A673 (cell line): ENCODE results near the gene THG1L. TPM values are rescaled to one million over a fixed set of nuclear protein-coding genes. Genes with fewer than 3 reads are reported as not detected.
A peak's percentile ranks its signal among the peaks of the same experiment; 100 is the strongest.

Source experiments
- BruUV-seq: library from RNA; stranded (reverse); fragments of 400-500 nt; replicated peaks from 2 replicates; lab custom pipeline; 2021; lab: Mats Ljungman, UMichigan
- CTCF ChIA-PET: fragments of 300-600 bp; sonication (Branson Sonifier 250); formaldehyde crosslinking; loops from one replicate; lab custom pipeline; 2022; ENCODE audit warnings: antibody characterized with exemption; lab: Charles Lee
- POLR2A ChIA-PET: fragments of 300-600 bp; sonication (Branson Sonifier 250); formaldehyde crosslinking; loops from one replicate; lab custom pipeline; 2022; ENCODE audit warnings: antibody characterized with exemption; ENCODE audit not compliant: low non-redundant PET; lab: Charles Lee
- DNase-seq: peaks from one replicate; pipeline ENCODE4 v3.0.0-alpha.2; 2015; ENCODE audit warnings: low spot score
- H3K27ac ChIP-seq: fragments of 200-600 bp; sonication (generic); 2 replicates; pipeline ENCODE4 v1.5.1; 2016; ENCODE audit warnings: mixed run types, low read depth, mild to moderate bottlenecking, mixed read lengths, antibody characterized with exemption, low read length; ENCODE audit not compliant: poor library complexity, severe bottlenecking
- H3K27me3 ChIP-seq: fragments of 200-600 bp; sonication (generic); replicated peaks from 2 replicates; pipeline ENCODE4 v1.6.1; 2017; ENCODE audit warnings: mixed run types, low read depth, mild to moderate bottlenecking, mixed read lengths, antibody characterized with exemption, low read length; ENCODE audit not compliant: insufficient read depth, poor library complexity
- H3K36me3 ChIP-seq: fragments of 200-600 bp; sonication (generic); 2 replicates; pipeline ENCODE4 v1.6.1; 2016; ENCODE audit warnings: mixed run types, mild to moderate bottlenecking, mixed read lengths, antibody characterized with exemption, low read length; ENCODE audit not compliant: insufficient read depth, poor library complexity, severe bottlenecking
- H3K4me1 ChIP-seq: fragments of 200-600 bp; sonication (generic); 2 replicates; pipeline ENCODE4 v1.6.1; 2017; ENCODE audit warnings: mixed run types, mild to moderate bottlenecking, mixed read lengths, antibody characterized with exemption, low read length; ENCODE audit not compliant: insufficient read depth, poor library complexity, severe bottlenecking
- H3K4me3 ChIP-seq: fragments of 200-600 bp; sonication (generic); 2 replicates; pipeline ENCODE4 v1.5.1; 2016; ENCODE audit warnings: low read depth, mixed run types, mild to moderate bottlenecking, mixed read lengths, low read length; ENCODE audit not compliant: poor library complexity, severe bottlenecking
- H3K9me3 ChIP-seq: fragments of 200-600 bp; sonication (generic); 2 replicates; pipeline ENCODE4 v1.6.1; 2016; ENCODE audit warnings: mixed run types, low read depth, mild to moderate bottlenecking, mixed read lengths, antibody characterized with exemption, low read length; ENCODE audit not compliant: poor library complexity, severe bottlenecking
- EZH2 ChIP-seq: fragments of 200-600 bp; sonication (generic); IDR thresholded peaks from 2 replicates; pipeline ENCODE4 v1.6.1; 2017; ENCODE audit warnings: borderline replicate concordance, low read depth, mild to moderate bottlenecking, mixed read lengths, antibody characterized with exemption, low read length; ENCODE audit not compliant: poor library complexity, severe bottlenecking
- intact Hi-C: fragments of 100-400 bp; cut with micrococcal nuclease; formaldehyde crosslinking; loops from one replicate; pipeline ENCODE4 v1.10.0; 2022; ENCODE audit not compliant: unreplicated experiment
- total RNA-seq: library from RNA; stranded (reverse); gene quantifications from 2 replicates; pipeline ENCODE4 v1.2.3, GENCODE V29; 2021
- TF ChIP-seq, protein P1 (sequence below): fragments of 300-800, 200-600 bp; sonication (generic); conservative IDR thresholded peaks from 2 replicates; pipeline ENCODE4 v1.5.1; 2017; ENCODE audit warnings: low read depth, mild to moderate bottlenecking, antibody characterized with exemption, low read length, moderate library complexity, mixed read lengths

THG1L gene
- total RNA-seq, 1 experiment from 2014 or later = 11.8 TPM

DNA sequence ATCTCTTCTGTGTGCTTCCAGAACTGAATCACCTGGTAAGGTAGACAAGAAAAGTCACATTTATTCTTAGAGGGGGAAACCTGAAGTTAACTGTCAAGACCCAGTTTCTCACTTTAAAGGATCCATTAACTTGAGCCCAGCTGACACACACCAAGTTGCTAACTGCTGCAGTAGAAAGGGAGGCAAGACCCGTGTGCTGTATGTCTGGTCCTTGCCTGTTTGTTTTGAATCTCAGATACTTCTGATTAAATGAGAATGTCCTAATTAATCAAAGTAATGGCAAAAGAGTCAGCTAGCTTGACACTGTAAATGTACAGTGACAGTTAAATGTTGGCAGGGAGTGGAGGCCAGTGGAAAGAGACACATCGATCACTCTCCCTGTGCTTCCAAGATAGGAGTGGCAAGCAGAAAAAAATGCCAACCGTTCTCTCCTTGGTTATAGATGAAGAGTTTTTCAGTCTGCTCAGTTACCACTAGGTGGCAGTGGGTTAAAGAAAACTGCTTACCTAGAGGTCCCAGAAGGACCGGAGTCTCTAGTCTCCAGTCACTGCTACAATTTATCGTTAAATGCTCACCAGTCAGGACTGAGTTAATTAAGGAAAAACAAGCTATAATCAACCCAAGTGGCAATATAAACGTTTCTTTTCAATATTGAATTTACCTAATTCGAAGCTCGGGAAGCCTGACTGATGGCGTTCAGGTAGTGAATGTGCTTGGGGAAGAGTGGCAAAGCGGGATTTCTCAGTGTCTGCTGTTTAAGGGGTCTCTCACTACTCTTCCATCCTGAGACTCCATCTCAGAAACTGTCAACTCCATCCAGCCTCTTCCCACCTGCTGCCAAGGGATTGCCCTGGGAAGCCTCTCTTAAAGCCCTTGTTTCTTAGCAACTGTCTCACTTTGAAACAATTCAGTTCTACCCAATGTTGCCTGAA, 30.7 kb downstream of the THG1L start:
- no peaks in the 10 kb centered on the region for H3K9me3 ChIP-seq
- peak; percentile 72 for DNase-seq
- no peaks in the 10 kb centered on the region for H3K27me3 ChIP-seq
- BruUV-seq = no TSS peak
- ChIA-PET POLR2A (no interaction called here), CTCF (interaction anchor here (0.5 kb wide), 1 partner anchor 1913 kb away, joined by 4 read pairs; no protein-coding TSS in a partner anchor)
- TF ChIP-seq EZH2 = no peak
- TF ChIP-seq, protein P1, sequence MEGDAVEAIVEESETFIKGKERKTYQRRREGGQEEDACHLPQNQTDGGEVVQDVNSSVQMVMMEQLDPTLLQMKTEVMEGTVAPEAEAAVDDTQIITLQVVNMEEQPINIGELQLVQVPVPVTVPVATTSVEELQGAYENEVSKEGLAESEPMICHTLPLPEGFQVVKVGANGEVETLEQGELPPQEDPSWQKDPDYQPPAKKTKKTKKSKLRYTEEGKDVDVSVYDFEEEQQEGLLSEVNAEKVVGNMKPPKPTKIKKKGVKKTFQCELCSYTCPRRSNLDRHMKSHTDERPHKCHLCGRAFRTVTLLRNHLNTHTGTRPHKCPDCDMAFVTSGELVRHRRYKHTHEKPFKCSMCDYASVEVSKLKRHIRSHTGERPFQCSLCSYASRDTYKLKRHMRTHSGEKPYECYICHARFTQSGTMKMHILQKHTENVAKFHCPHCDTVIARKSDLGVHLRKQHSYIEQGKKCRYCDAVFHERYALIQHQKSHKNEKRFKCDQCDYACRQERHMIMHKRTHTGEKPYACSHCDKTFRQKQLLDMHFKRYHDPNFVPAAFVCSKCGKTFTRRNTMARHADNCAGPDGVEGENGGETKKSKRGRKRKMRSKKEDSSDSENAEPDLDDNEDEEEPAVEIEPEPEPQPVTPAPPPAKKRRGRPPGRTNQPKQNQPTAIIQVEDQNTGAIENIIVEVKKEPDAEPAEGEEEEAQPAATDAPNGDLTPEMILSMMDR = peak; percentile 73
- no peaks in the 10 kb centered on the region for H3K4me1 ChIP-seq
- H3K36me3 ChIP-seq = no peaks in the 10 kb centered on the region
- no peak overlapping the region for H3K27ac ChIP-seq
- intact Hi-C loops = loop anchor here (5.0 to 10.0 kb wide), 3 partner anchors 185 to 1373 kb away; no protein-coding TSS in a partner anchor
- H3K4me3 ChIP-seq = no peak overlapping the region

- TF ChIP-seq EZH2 = no peak
- TF ChIP-seq, protein P1 = no peak
- H3K27ac ChIP-seq = no peak overlapping the region
- no peaks in the 10 kb centered on the region for H3K36me3 ChIP-seq
- POLR2A ChIA-PET = no interaction called here
- H3K27me3 ChIP-seq = no peaks in the 10 kb centered on the region
- BruUV-seq = no TSS peak
- no peak for DNase-seq
- H3K4me3 ChIP-seq = no peak overlapping the region
- intact Hi-C loops = loop anchor here (5.0 to 10.0 kb wide), 3 partner anchors 183 to 1370 kb away; no protein-coding TSS in a partner anchor
- H3K9me3 ChIP-seq = no peaks in the 10 kb centered on the region
- CTCF ChIA-PET = interaction anchor here (0.6 kb wide), 1 partner anchor 12 kb away, joined by 12 read pairs; no protein-coding TSS in a partner anchor
- H3K4me1 ChIP-seq = no peaks in the 10 kb centered on the region
These were observed 33.3 kb downstream of the THG1L start for GRCh38 chr5:157764531-157764930.

GRCh38 chr5:157766442-157766841, 35.2 kb downstream of the THG1L start:
- H3K27ac ChIP-seq = no peak overlapping the region
- no peaks in the 10 kb centered on the region for H3K9me3 ChIP-seq
- BruUV-seq = no TSS peak
- H3K4me1 ChIP-seq = no peaks in the 10 kb centered on the region
- H3K4me3 ChIP-seq = no peak overlapping the region
- H3K27me3 ChIP-seq = no peaks in the 10 kb centered on the region
- intact Hi-C loops = loop anchor here (10.0 kb wide), 1 partner anchor 1368 kb away; no protein-coding TSS in a partner anchor
- no peak for DNase-seq
- ChIA-PET CTCF (no interaction called here), POLR2A (no interaction called here)
- H3K36me3 ChIP-seq = no peaks in the 10 kb centered on the region
- TF ChIP-seq, protein P1 = no peak
- no peak for TF ChIP-seq EZH2
